Activated naive CD4-positive, alpha-beta T cell treated with anti-CD3 and anti-CD28 coated beads, Interleukin-2, amount 10 ng/mL, durations not matched to agents 7 days and 5 days (primary cell): ENCODE results near the gene VIPAS39.

Experiments used
- CTCF ChIA-PET: fragments of 350-600 bp; sonication (Branson Sonifier 250); formaldehyde crosslinking; loops from one replicate; lab custom pipeline; 2021; ENCODE audit warnings: antibody characterized with exemption; lab: Charles Lee
- DNase-seq: peaks from one replicate; pipeline ENCODE4 v3.0.0-alpha.2; 2020
- H3K27ac Mint-ChIP-seq: one replicate; pipeline ENCODE4 v1.8.0; 2021; ENCODE audit warnings: mild to moderate bottlenecking, moderate library complexity, mixed read lengths
- H3K27me3 Mint-ChIP-seq: one replicate; pipeline ENCODE4 v1.8.0; 2021; ENCODE audit warnings: mild to moderate bottlenecking, mixed read lengths
- H3K36me3 Mint-ChIP-seq: one replicate; pipeline ENCODE4 v1.8.0; 2021; ENCODE audit warnings: mixed read lengths
- H3K4me1 Mint-ChIP-seq: one replicate; pipeline ENCODE4 v1.8.0; 2021; ENCODE audit warnings: mixed read lengths
- H3K4me3 Mint-ChIP-seq: one replicate; pipeline ENCODE4 v1.8.0; 2021; ENCODE audit warnings: mild to moderate bottlenecking, moderate library complexity, mixed read lengths
- H3K9me3 Mint-ChIP-seq: one replicate; pipeline ENCODE4 v1.8.0; 2021; ENCODE audit warnings: mixed read lengths

The VIPAS39 gene

DNA sequence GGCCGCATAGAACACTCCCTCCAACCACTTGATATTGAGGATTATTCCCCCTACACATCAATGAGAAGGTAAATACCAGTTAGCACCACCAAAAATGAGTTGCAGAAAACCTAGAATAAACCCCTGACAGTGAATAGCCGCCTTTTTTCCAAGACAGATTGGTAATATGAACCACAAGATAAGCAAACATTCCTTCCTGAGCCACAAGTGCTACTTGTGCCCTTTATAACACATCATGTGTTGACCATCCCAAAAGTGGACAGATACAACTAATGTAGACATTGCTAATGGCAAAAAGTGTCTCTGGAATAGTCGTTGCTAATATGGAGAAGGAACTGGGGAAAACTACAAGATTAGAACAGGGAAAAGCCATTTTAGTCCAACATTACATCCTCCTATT is 51.3 kb downstream of the VIPAS39 start:
- no peak overlapping the region for H3K27ac Mint-ChIP-seq
- no peaks in the 10 kb centered on the region for H3K9me3 Mint-ChIP-seq
- CTCF ChIA-PET: interaction anchor here (0.6 kb wide), 1 partner anchor 8 kb away, joined by 5 read pairs; no protein-coding TSS in a partner anchor
- DNase-seq: no peak
- H3K36me3 Mint-ChIP-seq: no peaks in the 10 kb centered on the region
- no peaks in the 10 kb centered on the region for H3K27me3 Mint-ChIP-seq
- H3K4me3 Mint-ChIP-seq: no peak overlapping the region
- peaks cover 14% of the 10 kb centered on the region for H3K4me1 Mint-ChIP-seq

DNA sequence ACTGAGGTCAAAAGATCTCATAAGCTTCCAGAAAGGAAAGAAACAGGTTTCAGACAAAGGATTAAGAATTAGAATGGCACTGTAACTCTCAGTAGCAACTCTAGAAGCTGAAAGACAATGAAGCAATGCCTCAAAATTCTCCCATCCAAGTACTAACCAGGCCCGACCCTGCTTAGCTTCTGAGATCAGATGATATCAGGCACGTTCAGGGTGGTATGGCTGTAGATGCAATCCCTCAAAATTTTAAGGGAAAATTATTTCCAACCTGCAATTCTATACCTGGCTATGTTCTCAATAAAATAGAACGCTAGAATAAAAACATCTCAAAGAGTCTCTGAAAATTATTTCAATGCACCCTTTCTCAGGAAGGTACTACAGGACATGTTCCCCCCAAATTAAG is 53.6 kb downstream of the VIPAS39 start:
- CTCF ChIA-PET: no interaction called here
- Mint-ChIP-seq H3K27me3 (no peaks in the 10 kb centered on the region), H3K4me3 (no peak overlapping the region), H3K27ac (no peak overlapping the region), H3K9me3 (no peaks in the 10 kb centered on the region), H3K4me1 (peaks cover 14% of the 10 kb centered on the region), H3K36me3 (no peaks in the 10 kb centered on the region)
- DNase-seq: no peak

DNA sequence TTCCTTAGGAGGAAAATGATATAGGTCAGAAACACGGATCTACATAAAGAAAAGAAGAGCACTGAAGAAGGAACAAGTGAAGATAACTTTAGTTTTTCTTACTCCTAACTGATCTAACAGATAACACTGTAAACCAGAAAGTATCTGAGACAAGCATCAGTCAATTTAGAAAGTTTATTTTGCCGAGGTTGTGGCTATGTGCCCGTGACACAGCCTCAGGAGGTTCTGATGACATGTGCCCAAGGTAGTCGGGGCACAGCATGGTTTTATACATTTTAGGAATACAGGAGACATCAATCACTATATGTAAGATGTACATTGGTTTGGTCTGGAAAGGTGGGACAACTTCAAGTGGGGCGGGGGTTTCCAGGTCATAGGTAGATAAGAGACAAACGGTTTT is 57.2 kb downstream of the VIPAS39 start:
- Mint-ChIP-seq H3K9me3 (peaks cover 2% of the 10 kb centered on the region), H3K4me3 (no peak overlapping the region), H3K4me1 (no peaks in the 10 kb centered on the region), H3K27me3 (no peaks in the 10 kb centered on the region), H3K27ac (no peak overlapping the region), H3K36me3 (no peaks in the 10 kb centered on the region)
- CTCF ChIA-PET: no interaction called here
- DNase-seq: no peak

DNA sequence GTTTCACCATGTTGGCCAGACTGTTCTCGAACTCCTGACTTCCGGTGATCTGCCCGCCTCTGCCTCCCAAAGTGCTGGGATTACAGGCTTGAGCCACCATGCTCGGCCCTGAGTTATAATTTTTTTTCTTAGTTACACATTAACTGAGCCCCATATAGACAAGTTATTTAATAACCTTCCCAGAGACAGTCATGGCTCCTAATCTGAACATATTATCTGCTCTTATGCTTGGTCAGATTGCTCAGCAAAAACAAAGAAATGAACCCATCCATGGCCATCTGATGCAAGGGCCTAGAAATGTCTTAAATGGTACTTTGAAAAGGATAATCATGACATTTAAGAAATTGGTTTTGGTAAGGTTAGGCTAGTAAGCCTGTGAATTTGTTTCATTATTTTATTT is 67.2 kb downstream of the VIPAS39 start:
- no peak for DNase-seq
- H3K4me3 Mint-ChIP-seq: no peak overlapping the region
- H3K27ac Mint-ChIP-seq: no peak overlapping the region
- H3K36me3 Mint-ChIP-seq: no peaks in the 10 kb centered on the region
- H3K27me3 Mint-ChIP-seq: no peaks in the 10 kb centered on the region
- H3K4me1 Mint-ChIP-seq: no peaks in the 10 kb centered on the region
- no peaks in the 10 kb centered on the region for H3K9me3 Mint-ChIP-seq
- CTCF ChIA-PET: interaction anchor here (1.1 kb wide), 1 partner anchor 74 kb away, joined by 3 read pairs; no protein-coding TSS in a partner anchor

DNA sequence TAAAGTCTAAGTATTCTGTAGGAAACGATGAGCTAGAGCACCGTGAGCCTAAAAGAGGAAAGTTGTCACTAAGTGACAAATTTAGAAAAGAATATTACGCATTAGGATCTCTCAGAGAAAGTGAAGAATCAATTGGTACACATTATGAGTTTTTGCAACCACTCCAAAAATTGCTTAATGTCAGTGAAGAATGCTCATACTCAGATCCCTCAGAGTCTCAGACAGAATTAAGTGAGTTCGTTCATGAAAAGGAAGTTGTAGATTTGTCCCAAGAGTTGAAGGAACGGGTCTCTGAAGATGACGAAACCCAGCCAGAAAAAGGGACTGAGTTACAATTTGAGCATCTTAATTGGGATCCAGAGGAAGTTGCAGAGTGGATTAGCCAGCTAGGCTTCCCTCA is 78.7 kb downstream of the VIPAS39 start:
- peaks cover 27% of the 10 kb centered on the region for H3K4me1 Mint-ChIP-seq
- no peak overlapping the region for H3K4me3 Mint-ChIP-seq
- no peak overlapping the region for H3K27ac Mint-ChIP-seq
- peaks cover 4% of the 10 kb centered on the region for H3K27me3 Mint-ChIP-seq
- DNase-seq: no peak
- peaks cover 9% of the 10 kb centered on the region for H3K36me3 Mint-ChIP-seq
- CTCF ChIA-PET: interaction anchor here (0.6 kb wide), 1 partner anchor 23 kb away, joined by 3 read pairs; no protein-coding TSS in a partner anchor
- no peaks in the 10 kb centered on the region for H3K9me3 Mint-ChIP-seq

DNA sequence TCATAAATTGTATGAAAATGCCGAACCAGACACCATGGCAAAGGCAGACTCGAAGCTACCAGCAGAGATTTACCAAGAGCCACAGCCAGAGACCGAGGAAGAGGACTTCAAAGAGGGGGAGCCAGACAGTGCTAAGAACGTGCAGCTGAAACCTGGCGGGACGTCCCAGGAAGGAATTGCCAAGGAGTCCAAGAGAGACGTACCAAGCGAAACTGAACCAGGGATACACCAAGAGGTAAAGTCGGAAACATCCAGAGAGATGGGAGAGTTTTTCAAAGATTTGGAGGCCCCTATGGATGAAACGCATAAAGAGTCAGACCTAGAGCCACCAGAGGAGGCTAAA is 79.9 kb downstream of the VIPAS39 start:
- peaks cover 4% of the 10 kb centered on the region for H3K27me3 Mint-ChIP-seq
- CTCF ChIA-PET: interaction anchor here (0.5 to 1.8 kb wide), 5 partner anchors 10 to 566 kb away, joined by 3 to 7 read pairs (median 4); partner anchors contain the start of gene GSTZ1
- peaks cover 16% of the 10 kb centered on the region for H3K36me3 Mint-ChIP-seq
- no peaks in the 10 kb centered on the region for H3K9me3 Mint-ChIP-seq
- no peak overlapping the region for H3K27ac Mint-ChIP-seq
- H3K4me1 Mint-ChIP-seq: peaks cover 36% of the 10 kb centered on the region
- DNase-seq: no peak
- H3K4me3 Mint-ChIP-seq: no peak overlapping the region

DNA sequence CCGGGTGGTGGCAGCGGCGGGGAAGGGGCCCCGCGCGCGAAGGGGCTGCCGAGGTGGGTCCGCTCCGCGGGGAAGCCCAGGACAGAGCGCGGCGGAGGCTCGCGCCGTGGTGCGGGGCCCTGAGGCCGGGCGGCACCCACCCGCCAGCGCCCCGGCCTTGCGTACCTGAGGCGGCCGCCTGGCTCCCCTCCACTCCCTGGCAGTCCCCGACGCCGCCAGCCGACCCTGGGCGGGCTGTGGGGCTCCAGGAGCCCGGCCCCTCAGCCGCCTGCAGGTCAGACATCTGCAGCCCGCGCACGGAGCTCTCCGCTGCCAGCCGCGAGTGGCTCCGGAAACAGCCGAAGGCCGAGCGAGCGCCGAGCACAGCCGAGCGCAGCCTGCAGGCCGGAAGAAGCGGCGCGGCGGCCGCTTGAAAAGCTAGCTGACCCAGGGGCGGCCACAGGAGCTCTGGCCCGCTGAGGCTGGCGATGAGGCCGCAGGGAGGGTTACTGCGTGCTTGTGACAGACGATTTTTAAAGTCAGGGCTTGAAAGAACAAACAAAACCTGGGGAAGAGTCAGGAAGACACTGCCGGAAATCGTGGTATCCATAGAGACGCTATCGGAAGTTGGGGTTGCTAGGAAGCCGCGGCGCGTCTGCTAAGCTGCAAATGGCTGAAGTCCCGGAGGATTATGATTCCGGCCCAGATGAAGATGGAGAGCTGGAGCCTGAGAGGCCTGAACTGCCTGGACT is 80.5 kb downstream of the VIPAS39 start, which contains the start of the genes SAMD15 and TMED8:
SAMD15 (plus strand) TSS at position 609 of the 731 bp plus-strand sequence; CDS start at position 649, 40 bp downstream.
TMED8 (minus strand) TSS at position 324 of the 731 bp plus-strand sequence; CDS start at position 283, 41 bp downstream.
- H3K4me3 Mint-ChIP-seq: peak within 1 kb of the TSS; percentile 89

More for the DNA sequence above, 80.5 kb downstream of the VIPAS39 start, which contains the start of the genes SAMD15 and TMED8:
- H3K36me3 Mint-ChIP-seq: peaks cover 16% of the 10 kb centered on the region
- peak; percentile 89 for DNase-seq
- peaks cover 4% of the 10 kb centered on the region for H3K27me3 Mint-ChIP-seq
- H3K4me1 Mint-ChIP-seq: peaks cover 38% of the 10 kb centered on the region
- CTCF ChIA-PET: interaction anchor here (0.5 to 1.8 kb wide), 5 partner anchors 11 to 566 kb away, joined by 3 to 7 read pairs (median 4); partner anchors contain the start of gene GSTZ1
- H3K9me3 Mint-ChIP-seq: no peaks in the 10 kb centered on the region
- peak within 1 kb of the TSS; percentile 85 for H3K27ac Mint-ChIP-seq
